GM18498 (cell line): ENCODE results near the gene PACSIN3.
"Not testable (repeated sequence)": the region's sequence is repeated elsewhere in the genome, so short reads cannot be mapped to it uniquely, and the experiment has no call there.

ENCODE experiments used
- ATAC-seq: cut with Tn5 transposase; IDR thresholded peaks from one replicate; pipeline ENCODE4 v1.9.1; 2021; ENCODE audit warnings: mild to moderate bottlenecking, moderate library complexity; ENCODE audit not compliant: unreplicated experiment

Gene PACSIN3

DNA sequence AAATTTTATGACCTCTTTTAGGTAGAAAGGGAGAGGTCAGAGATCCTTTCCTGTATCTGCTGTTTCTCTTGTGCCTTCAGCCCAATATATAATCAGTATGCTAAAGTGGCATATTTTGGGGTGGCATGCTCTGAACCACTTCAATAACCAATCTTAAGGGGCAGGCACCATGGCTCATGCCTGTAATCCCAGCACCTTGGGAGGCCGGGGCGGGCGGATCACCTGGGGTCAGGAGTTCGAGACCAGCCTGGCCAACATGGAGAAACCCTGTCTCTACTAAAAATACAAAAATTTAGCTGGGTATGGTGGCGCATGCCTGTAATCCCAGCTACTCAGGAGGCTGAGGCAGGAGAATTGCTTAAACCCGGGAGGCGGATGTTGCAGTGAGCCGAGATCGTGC, 11.9 kb upstream of the PACSIN3 start:
- ATAC-seq = not testable (repeated sequence)

DNA sequence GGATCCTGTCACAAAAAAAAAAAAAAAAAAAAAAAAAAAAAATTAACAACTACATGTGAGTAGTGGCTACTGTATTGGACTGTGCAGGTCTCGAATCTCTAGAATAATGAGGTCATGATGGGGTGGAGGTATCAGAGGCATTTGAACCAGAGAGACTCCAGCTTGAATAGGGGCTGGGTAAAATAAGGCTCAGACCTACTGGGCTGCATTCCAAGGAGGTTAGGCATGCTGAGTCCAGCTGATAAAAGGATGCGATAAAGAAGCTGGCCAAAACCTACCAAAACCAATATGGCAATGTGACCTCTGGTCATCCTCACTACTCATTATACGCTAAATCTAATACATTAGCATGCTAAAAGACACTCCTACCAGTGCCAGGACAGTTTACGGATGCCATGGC, 5.9 kb upstream of the PACSIN3 start:
- ATAC-seq = no peak

DNA sequence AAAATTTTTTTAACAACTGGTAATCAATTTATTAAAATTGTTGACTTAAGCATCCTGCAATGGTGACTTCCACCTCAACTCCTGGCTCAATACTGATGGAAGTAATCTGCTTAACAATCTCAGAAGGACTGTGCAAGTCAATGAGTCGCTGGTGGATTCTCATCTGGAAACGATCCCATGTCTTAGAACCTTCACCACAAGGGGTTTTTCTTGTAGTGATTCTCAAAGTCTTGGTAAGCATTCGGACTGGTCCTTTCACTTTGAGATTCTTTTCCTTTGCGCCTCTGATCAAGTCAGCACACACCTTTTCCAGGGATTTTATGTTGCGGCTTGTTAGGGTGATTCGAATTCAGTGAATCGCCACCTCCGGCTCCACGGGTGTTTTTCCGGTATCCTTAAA, 4.9 kb upstream of the PACSIN3 start:
- ATAC-seq = not testable (repeated sequence)

DNA sequence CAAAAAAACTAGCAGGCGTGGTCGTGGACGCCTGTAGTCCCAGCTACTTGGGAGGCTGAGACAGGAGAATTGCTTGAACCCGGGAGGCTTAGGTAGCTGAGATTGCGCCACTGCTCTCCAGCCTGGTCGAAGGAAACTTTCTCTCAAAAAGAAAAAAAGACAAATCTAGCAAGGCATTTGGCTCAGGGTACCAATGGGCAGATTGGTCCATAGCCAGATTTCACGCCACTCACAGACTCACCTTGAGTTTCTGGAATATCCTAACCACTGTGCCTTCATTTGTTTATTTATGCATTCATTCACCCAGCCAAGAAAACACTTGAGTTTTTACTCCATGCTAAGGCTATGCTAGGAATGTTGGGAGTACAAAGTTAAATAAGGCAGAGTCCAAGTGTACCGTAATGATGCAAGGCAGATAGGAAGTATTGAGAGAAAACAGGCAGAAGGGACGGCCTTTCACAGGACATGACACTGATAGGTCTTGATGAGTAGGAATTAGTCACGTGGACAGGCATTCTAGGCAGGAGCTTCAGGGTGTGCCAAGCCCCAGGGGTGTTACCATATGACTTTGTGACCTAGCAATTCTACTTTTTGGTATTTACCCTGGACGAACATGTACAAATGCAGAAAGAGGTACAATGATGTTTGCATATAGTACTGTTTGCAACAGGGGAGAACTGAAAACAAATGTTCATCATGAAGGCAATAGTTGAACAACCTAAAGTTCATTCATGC, 3.0 kb upstream of the PACSIN3 start:
- no peak for ATAC-seq

DNA sequence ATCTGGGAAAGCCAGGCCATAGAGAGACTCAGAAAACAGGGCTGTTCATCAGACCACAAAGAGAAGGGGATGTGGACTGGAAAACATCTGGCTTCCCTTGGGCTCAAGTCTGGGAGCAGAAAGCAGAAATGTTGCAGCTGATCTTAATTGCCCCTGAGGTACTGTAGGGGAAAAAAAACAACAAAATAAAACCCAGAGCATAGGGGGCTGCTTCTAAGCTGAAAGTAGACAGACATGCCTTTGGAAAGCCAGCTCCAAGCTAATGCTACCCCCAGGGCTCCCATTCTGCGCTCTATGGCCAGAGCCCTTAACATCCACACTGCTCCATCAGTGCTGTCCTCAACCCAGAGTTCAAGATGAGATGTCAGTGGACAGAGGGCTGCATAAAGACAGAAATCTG, 2.0 kb upstream of the PACSIN3 start:
- no peak for ATAC-seq

DNA sequence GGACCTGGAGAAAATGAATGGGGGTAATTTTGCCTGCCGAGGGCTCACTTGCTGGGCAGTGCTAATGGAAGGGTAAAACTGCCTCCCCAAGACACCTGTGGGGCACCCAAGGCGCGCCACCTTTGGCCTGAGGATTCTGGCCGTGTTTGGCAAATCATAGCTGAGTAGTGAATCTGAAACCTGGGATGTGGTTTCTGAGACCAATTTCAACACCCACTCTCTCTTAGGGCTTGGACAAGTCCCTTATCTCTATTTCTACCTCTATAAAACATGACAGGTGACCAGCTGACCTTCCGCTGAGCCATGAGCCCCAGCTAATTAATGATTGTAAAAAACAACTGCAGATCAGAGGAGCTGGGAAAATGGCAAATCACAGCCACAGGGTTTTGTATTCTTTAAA, 1.5 kb upstream of the PACSIN3 start:
- no peak for ATAC-seq

DNA sequence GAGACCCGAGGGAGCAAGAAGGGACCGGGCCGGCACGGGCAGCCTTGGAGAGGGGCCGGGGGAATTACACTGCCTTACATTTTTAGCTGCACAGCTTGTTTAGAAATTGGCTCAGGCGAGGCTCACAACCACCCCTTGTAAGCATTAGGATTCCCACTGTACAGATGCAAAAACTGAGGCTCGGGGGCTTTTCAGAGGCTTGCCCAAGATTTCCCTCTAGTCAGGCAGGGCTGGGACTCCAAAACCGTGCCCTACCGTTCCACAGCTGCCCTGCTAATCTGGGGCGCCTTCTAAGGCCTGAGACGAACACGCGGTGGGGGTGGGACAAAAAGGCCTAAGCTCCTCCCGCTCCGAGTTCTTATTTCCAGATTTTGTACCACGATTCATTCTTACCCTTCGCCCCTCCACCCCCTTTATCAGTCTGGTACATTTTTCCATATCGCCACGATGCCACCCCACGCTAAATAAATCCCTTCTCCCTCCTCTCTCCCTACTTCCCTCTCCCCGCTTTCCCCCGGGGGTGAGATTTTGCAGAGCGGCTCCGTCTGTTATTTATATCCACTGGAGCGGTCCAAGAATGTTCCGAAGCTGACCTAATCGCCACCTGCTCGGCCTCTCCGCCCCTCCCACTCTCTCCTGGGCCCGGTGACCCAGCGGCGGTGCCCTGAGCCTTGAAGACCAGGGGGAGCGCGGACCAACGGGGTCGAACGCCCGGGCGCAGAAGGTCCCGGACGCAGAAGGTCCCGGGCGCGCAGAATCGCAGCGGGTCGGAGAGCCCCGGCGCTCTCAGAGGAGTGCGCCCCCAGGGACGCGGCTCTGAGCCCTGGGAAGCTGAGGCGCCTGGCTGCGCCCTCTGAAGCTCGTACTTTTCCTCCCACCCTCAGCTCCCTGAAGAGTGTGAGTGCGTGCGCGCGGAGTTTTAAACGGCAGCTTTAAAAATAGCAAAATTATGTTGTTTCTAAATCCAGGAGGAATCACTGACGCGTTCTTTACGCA, 764 bp upstream of the PACSIN3 start:
- no peak for ATAC-seq

DNA sequence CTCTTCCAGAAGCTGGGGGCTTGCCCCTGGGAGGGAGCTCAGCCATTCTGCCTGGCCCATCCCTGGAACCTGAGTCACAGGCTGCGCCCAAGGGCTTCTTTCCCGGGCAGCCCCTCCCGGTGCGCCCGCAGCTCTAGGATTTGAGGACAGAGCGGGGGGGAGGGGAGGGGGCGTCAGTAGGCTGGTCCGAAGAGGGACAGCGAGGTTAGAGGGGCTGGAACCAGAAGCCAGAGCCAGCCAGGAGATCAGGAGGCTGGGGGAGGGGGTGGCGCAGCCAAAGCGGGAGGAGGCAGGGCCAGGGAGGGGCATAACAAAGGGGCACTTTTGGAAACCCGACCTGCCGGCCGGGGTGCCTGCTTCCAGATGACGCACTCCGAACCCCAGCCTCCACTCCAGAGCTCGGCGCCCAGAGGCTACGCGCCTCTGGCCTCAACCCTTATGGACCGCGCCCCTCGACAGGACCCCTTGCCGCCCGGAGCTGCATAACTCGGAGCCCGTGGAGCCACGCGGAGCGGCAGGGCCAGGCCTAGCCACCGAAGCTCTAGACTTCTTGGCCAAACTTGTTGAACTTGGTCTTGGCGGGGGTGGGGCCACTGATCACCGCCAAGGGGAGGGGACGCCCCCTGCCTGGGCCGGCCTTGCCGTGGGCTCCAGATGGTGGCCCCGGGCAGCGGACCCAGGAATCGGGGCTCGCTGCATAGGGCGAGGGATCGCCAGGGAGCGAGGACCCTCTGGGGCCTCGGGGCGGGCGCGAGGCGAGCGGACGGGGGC, 744 bp downstream of the PACSIN3 start:
- ATAC-seq = no peak

DNA sequence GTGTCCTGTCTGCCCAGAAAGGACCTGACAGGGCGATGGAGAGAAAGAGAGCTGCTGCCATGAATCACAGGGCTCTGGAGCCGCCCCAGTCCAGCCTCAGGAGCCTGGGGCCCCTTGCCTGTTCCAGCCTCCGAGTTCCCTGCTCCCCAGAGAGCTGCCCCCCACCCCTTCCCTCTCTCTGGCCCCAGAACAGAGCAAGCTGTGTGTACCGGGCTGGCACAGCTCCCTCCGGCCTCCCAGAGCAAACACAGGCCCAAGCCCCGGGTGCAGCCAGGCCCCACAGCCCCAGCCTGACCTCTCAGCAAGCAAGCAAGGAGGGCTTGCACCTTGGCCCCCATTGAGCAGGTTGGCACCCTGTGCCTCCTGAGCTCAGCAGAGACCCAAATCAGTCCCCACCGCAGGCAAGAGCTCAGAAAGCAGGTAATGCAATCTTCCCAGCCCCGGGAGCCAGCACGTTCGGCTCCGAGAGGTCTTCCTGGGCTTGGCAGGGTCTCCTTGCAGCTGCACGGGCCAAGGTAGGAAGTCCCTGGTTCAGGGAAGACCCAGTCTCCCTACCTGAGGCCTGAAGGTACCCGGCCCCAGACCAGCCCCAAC, 1.4 kb downstream of the PACSIN3 start:
- no peak for ATAC-seq

DNA sequence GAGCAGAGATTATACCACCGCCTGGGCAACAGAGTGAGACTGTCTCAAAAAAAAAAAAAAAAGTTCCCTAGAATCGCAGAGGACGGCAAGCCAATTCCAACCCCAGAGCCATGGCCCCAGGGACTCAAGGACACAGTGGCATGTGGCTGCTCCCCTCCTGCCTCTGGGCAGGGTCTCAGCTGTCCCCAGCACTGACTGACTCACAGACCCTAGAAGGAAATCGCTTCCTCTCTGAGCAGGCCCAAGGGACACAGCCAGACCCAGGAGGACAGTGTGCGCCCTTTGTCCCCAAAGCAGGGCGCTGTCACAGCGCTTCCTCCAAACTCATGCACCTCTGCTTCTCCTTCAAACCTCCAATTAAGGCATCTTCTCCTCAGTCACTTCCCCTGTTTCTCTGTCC, 2.3 kb downstream of the PACSIN3 start:
- ATAC-seq = no peak

DNA sequence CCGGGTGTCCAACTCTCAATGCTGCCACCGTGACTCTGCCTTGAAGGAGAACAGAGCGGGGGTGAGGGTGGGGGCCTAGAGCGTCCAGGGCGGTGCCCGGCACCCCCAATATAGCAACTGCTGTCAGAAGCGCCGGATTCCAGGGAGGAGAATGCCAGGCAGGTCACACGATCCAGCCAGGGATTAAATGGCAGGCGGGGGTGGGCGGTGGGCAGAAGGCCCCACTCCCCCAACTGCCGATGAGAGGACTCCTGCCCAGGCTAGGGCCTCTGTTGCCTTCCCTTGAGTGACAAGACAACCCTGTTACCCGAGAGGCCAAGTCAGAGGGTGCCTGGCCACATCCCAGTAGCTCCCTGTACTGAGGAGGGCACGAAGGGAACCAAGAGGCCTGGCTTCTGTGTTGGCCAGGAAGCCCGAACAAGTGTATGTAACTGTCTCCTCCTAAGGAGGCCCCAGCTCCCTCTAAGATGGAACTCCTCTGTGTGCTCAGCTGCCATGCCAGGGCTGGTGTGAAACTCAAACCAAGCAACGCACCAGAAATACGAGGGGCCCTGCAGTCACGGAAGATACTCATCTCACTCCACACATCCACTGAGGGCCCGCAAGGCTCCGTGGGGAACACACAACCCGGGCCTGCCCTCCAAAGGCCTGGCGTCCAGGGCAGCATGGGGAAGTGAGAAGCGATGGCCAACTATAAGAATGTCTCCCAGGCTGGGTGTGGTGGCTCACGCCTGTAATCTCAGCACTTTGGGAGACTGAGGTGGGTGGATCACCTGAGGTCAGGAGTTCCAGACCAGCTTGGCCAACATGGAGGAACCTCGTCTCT, 3.0 kb downstream of the PACSIN3 start:
- ATAC-seq = no peak

DNA sequence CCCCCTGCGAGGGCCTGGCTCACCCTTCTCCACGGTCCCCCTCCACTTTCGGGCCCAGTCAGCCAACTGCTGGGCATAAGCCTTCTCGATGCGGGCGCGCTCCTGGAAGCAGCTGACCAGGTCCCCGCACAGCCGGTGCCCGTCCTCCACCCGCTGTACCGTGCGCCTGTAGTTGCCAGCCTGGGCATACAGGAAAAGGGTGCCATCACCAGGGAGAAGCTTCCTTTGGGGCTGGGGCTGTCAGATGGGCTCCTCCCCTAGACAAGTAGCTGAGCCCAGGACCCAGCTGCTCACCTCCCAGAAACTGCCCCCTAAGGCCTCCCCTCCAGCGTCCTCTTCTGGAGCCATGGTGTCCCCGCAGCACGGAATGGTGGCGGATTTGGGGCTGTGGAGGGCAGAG, 3.9 kb downstream of the PACSIN3 start:
- no peak for ATAC-seq

DNA sequence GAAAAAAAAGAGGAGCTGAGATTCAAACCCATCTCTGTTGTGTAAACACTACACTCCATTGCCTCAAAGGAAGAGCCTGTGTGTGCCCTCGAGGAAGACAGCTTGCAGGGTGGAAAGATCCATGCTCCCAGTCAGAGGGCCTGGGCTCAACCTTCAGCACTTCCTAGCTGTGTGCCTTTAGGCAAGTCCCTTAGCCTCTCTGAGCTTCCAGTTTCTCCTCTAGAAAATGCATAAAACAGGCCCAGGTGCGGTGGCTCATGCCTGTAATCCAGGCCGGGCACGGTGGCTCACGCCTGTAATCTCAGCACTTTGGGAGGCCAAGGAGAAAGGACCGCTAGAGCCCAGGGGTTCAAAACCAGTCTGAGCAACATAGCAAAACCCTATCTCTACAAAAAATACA, 5.0 kb downstream of the PACSIN3 start:
- ATAC-seq = no peak

DNA sequence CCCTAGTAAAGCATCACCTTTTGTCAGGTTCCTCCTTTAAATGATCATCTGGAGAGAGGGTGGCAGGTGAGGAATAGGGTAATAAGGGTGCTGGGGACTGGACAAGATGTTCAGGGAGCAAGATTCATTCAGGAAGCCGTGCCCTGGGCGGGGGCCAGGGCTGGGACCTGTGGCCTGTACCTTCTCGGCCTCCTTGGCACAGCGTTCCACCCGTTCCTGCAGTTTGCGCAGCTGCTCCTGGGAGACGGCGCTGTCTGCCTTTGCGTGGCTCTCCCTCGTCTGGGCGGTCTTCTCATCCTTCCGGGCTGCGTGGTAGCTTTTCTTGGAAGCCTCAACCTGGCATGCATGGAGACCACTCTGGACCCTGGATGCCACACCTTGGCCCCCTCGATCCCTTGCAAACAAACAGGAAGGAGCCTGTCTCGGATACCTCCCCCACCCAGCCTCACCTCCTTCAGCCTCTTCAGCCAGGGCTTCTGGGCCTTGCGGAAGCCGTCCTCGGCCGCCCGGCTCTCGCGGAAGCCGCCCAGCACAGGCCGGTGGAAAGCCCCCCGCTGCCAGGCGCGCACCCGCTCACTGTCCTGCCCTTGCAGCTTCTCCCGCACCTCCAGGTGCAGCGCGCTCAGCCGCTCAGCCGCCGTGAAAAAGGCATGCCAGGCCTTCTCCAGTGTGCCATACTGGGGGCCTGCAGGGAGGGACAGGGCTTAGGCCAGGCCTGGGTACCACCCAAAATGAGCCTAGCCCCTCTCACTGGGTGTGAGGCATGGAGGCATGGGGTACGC, 6.0 kb downstream of the PACSIN3 start:
- ATAC-seq = no peak

DNA sequence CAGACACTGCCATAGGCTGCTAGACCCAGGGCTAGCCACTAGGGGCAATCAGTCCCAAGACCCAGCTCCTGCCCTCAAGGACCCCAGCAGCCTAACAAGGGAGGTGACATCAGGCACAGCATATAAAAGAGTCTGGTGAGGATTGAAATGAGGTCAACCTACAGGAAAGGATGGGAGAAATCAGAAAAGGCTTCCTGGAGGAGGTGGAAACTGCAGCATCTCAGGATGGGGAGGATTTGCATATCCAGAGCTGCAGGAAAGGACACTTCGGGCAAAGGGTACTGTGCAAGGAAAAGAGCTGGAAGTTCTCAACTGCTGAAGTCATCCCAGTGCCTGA, 6.6 kb downstream of the PACSIN3 start:
- no peak for ATAC-seq

DNA sequence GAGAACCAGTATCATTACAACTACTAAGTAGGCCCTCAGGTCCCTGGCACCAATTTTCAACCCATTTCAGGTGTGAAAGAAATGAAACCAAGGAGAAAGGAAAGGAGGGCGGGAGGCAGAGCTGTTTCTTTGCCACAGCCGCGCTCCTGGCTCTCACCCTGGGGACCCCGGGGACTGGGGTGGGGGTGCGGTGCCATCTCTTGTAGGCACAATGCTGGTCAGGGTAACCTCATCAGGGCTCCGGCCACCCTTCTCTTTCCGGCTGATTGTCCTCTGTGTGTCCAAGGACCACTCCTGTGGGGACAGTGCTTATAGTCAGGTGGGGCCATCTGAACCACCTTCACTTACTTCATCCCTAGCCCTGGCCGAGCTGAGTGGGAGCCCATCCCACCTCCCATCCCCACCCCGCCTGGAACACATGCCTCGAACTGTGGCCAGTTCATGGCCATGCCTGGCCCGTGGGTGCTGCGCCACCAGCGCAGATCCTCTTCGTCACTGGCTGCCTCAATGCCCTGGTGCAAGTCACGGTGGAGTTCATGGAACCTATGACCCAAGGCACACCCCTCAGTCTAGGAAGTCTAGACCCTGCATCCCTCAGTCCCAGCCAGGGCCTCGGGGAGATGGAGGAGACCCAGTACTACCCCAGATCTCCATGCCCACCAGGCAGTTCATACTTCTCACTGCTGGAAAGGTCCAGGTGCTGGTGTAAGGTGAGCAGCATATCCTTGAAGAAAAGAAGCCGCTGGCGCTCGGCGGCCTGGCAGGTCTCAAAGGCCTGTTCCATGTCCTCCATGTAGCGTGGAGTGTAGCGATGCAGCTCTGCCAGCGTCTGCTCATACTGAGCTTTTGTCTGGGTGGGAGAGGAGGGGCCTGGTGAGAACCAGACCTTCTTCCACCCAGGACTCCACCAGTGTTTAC, 7.2 kb downstream of the PACSIN3 start:
- no peak for ATAC-seq

DNA sequence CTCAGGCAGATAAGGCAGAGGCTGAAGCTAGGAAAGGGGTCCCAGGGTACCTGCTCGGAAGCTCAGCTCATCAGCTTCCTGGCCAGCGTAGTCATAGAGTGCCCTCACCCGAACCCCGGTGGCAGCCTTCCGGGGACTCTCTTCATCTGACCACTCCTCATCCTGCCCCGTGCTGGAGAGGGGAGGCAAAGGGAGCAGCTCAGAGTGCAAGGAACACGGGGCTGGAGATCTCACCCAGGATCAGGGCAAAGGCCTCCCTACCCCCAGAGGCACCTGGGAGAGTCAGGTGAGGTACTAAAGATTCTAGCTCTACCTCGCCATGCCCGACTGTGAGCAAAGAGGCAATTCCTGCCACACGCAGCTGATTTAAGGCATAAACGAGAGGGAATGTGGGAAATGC, 7.9 kb downstream of the PACSIN3 start:
- ATAC-seq = no peak

DNA sequence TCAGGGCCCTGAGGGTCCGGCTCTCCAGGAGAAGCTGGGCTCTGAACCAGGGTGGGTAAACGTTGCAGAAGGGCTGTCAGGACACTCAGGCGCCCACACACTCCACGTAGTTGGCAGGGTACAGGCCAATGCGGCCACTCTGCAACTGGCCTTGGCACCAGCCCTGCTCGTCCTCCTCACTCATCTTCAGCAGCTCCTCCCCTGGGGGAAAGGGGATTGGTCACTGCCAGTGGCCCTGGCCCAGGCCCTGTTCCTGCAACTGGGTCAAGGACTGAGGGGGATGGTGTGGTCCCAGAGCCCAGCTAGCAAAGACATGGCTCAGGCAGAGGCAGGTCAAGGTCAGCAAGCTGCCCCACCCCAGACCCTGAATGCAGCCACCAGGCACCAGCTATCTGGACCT, 8.4 kb downstream of the PACSIN3 start:
- ATAC-seq = no peak
